ENCODE results near the gene KIAA0040. TPM values are rescaled to one million over a fixed set of nuclear protein-coding genes. Genes with fewer than 3 reads are reported as not detected.

The KIAA0040 gene
- total and polyA plus RNA-seq, 2 donors (not counting 3 experiments of a cell fraction or from before 2014, with no cell fraction given): 8.3 to 10.9 TPM

- CTCF ChIA-PET: interaction anchor here (0.8 to 0.9 kb wide), 2 partner anchors 53 to 56 kb away, joined by 3 read pairs; no protein-coding TSS in a partner anchor
- H4K20me1 ChIP-seq (replicated peaks; ENCODE audit: control insufficient read depth, extremely low read depth, insufficient read depth, low read length): no peaks in the 10 kb centered on the region
- no peak for DNase-seq (ENCODE audit: low read depth, low spot score)
- no peak overlapping the region for H3K9ac ChIP-seq (replicated peaks; ENCODE audit: extremely low read depth, insufficient read depth, low read length)
- no peaks in the 10 kb centered on the region for H3K4me1 ChIP-seq (ENCODE audit: control insufficient read depth, extremely low read depth, insufficient read depth, low read length)
- BruUV-seq (replicated peaks): no TSS peak
- no peaks in the 10 kb centered on the region for H3K79me2 ChIP-seq (ENCODE audit: control insufficient read depth, insufficient read depth, low read length)
- dilution Hi-C loops (cut with MboI; ENCODE audit: extremely low pct_ligation_motif_present, low sequenced_read_pairs): no loop called here
- no peak overlapping the region for H3K4me3 ChIP-seq (replicated peaks in 1 of 3; ENCODE audit: insufficient read depth in 1 of 3, low read depth in 1 of 3, low read length in 3 of 3)
- H3K36me3 ChIP-seq (ENCODE audit: control insufficient read depth in 2 of 2, extremely low read depth in 1 of 2, insufficient read depth in 2 of 2, low read length in 2 of 2): no peaks in the 10 kb centered on the region
- intact Hi-C loops (cut with micrococcal nuclease): no loop called here
- no peak for FAIRE-seq
- TF ChIP-seq EZH2 (IDR thresholded peaks at IDR 0.05; ENCODE audit: borderline replicate concordance, low read depth, low read length, severe bottlenecking) (no peak), GATA2 (IDR thresholded peaks at IDR 0.05; ENCODE audit: insufficient read depth, insufficient read length, low read depth, low read length) (no peak), MYC (IDR thresholded peaks at IDR 0.05; ENCODE audit: low read depth, low read length) (no peak), POLR2A (IDR thresholded peaks at IDR 0.05; ENCODE audit: low read depth, low read length) (no peak), FOS (IDR thresholded peaks at IDR 0.05; ENCODE audit: borderline replicate concordance, insufficient read depth, low read length) (no peak), POLR2AphosphoS5 (IDR thresholded peaks at IDR 0.05; ENCODE audit: insufficient read depth, low read depth, low read length) (no peak), CTCF (IDR thresholded peaks at IDR 0.05; ENCODE audit: extremely low read depth in 1 of 2, insufficient read depth in 1 of 2, low read depth in 1 of 2, low read length in 2 of 2) (no peak), JUN (IDR thresholded peaks at IDR 0.05; ENCODE audit: borderline replicate concordance, insufficient read depth, insufficient read length, low read depth) (no peak)
- TF ChIP-seq, protein P1, sequence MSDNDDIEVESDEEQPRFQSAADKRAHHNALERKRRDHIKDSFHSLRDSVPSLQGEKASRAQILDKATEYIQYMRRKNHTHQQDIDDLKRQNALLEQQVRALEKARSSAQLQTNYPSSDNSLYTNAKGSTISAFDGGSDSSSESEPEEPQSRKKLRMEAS (IDR thresholded peaks at IDR 0.05; ENCODE audit: insufficient read depth, insufficient read length): no peak
- H3K9me1 ChIP-seq (replicated peaks; ENCODE audit: control insufficient read depth, extremely low read depth, insufficient read depth, low read length): no peaks in the 10 kb centered on the region
- no peak overlapping the region for H3K27ac ChIP-seq (ENCODE audit: insufficient read depth, low read depth, low read length)
- peaks cover 0 to 2% of the 10 kb centered on the region in 2 experiments for H3K27me3 ChIP-seq (ENCODE audit: control insufficient read depth in 2 of 2, insufficient read depth in 2 of 2, low read length in 2 of 2)
- H3K4me2 ChIP-seq (ENCODE audit: insufficient read depth, low read length): no peak overlapping the region
- POLR2A ChIA-PET: no interaction called here
- no peaks in the 10 kb centered on the region for H3K9me3 ChIP-seq (replicated peaks; ENCODE audit: control insufficient read depth, insufficient read depth, low read length)
- no peak overlapping the region for H2AFZ ChIP-seq (ENCODE audit: low read depth, low read length)
Measured at GRCh38 chr1:175207971-175208370, 15.4 kb upstream of the KIAA0040 start.

Data from endothelial cell of umbilical vein (primary cell).